Stimulated activated CD8-positive, alpha-beta memory T cell treated with anti-CD3 and anti-CD28 coated beads, Interleukin-12 subunit alpha, Interleukin-12 subunit beta, amount 100 ng/mL, for 1 hour (primary cell): ENCODE results near the gene NOVA2.

Experiments used
- DNase-seq: peaks from one replicate; pipeline ENCODE4 v3.0.0-alpha.2; 2020; ENCODE audit warnings: low read depth

The NOVA2 gene

DNA sequence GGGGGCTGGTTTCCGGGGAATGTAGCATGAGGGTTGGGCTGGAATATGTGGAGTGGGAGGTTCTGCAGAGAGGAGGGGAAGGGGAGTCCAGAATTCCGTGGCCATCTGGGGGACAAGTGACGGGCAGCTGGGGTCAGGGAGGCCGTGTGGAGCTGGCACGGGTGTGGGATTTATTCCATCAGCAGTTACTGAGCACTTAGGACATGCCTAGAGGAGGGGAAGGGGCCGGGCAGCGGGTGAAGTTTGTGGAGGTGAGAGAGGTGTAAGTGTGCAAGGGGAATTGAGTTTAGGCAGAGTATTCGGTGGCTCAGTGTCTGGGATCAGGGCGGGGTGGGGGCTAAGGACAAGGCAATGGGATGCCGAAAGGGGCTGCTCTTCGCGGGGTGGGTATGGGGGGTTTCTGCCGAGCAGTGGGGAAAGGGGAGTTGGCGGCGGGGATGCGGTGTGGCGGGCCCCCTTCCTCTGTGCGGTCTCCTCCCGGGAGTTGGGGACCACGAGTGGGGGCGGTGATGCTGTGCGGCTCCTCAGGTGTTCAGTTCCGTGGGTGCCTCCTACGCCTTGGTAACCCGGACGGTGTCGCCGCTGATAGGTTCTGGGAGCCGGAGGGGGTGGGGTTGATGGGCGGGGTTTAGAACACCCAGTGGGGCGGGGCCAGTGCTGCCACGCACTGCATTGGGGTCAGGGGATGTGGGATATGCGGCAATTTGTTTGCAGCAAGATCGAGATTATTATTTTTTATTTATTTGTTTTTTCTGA, 27.0 kb upstream of the NOVA2 start:
- peak; percentile 62 for DNase-seq

DNA sequence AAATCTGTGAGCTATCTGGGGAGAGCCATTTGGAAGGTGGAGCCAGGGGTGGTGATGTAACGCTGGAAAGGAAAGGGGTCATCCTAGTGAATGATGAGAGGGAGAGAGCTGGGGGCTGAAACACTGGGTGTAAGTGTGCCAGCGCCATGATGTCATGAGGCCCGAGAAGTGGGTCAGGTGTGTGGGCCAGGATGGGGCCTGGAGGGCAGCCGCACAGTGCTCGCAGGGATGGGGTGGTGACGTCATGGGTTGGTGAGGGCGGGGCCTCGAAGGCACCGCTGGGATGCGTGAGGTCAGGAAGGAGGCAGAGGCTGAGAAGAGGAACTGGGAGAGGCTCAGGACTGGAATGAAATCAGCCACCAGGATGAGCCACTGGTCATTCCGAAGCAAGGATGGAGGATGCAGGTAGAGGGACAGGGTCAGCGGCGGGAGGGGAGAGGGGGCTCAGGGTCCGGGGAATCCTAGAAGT, 26.0 kb upstream of the NOVA2 start:
- no peak for DNase-seq

DNA sequence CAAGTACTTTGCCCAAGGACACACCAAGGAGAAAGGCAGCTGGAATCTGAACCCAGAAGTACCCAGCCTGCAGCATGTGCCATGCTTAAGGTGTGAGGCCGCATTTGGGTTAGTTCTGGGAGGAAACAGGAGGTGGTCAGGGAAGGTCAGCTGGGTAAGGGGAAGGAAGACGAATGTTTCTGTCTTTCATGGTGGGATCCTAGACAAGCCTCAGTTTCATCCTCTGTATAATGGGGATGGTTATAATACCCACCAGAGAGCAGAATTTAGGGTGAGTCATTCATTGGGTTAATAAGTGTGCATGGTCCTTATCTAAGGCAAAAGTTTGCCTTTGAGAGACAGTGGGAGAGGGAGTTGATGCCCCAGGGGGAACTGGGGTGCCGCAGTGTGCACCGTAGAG, 25.2 kb upstream of the NOVA2 start:
- no peak for DNase-seq

DNA sequence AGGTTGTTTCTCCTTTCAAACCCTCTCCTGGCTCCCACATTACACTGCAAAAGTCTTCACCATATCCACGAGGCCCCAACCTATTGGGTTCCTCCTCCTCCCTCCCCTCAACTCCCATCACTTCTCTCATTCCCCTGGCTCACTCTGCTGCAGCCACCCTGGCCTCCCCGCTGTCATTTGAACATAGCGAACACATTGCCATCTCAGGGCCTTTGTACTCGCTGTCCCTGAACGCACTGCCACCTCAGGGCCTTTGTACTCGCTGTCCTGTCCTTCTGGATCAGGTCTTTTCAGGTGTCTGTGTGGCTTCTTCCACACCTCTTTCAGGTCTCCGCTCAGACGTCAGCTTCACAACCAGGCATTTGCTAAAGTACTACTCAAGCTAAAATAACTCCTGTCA, 23.3 kb upstream of the NOVA2 start:
- no peak for DNase-seq

DNA sequence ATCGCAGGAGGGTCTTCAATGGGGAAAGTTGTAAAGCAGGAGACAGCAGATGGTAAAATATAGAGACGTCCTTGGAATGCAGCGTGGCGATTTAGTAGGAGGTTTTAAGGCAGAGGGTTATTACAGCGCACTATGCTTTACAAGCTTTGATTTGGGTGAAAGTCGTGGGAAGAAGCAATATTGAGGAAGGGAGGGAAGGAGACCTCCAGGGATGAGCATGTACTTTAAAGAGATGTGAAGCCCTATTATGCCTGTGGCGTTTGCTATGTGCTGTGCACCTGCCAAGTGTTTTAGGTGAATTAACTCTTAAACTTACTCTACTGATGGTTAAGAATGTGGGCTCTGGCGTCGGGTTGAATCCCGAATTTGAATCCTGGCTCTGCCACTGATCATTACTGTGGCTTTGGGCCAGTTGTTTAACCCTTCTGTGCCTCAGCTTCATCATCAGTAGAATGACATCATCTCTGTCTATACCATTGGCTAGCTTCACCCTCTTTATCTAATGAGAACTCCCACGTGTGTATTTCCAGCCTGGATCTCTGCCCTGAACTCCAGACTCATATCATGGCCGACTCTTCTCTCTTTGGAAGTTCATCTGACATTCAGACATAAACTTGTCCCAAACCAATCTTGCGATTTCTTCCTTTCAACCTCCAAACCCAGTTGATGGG, 22.2 kb upstream of the NOVA2 start:
- no peak for DNase-seq

DNA sequence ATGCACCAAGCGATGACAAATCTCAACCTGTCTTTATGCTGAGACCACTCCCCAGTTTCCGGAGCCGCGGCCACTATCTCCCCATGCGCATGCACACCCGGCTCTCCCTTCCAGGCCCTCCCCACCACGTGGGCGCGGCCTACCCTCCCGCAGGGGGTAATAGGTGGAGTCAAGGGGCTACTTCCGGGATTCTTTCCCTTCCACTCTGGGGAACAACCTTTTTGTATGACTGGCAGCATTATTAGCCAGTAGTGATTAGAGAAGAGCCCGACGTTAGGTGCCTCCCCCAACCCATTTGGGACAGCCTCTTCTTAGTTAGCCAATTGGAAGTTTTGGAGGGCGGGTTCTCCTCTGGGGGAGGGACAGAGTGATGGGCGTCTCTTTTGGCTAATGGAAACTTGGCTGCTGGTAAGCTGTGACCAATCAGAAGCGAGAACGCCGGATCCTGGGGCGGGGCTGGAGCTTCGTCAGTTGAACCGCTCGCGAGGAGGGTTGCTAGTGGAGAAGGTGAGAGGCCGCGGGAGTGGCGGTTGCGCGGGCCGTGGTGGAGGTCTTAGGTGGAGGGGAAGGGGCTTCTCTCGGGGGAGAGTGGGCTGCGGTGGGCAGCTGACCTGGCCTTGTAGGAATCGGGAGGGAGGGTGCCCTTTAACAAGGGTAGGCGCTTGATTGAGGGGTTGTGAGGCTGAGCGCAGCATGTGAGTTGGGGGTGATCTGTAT, 21.5 kb upstream of the NOVA2 start, which contains the start of gene CCDC61:
Gene CCDC61 (plus strand): TSS at position 470 of the 717 bp plus-strand sequence. CDS start 7,552 bp downstream, outside the sequence.
- DNase-seq: peak; percentile 94

DNA sequence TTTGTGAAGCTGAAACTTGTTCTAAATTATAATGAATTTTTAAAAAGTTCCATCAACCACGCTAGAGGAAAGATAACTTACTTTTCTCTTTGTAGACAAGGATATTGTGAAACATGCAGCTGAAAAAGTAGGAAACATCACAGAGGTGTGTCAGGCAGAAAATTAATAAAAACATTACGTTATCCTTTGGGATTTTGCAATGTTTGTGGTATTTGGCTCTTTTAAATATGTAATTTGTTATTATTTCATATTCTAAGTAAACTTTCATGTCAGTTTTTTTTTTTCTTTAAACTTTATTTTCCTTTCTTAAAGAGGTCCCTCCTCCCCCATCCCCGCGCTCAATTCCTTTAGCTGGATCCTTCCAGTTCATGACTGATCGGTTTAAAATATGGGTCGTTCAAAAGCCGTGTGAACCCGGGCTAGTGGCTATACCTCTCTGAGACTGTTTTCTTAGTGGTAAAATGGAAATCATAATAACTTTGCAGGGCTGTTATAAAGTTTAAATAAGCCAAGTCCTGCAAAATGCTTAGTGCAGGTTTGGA, 20.9 kb upstream of the NOVA2 start:
- DNase-seq: no peak

DNA sequence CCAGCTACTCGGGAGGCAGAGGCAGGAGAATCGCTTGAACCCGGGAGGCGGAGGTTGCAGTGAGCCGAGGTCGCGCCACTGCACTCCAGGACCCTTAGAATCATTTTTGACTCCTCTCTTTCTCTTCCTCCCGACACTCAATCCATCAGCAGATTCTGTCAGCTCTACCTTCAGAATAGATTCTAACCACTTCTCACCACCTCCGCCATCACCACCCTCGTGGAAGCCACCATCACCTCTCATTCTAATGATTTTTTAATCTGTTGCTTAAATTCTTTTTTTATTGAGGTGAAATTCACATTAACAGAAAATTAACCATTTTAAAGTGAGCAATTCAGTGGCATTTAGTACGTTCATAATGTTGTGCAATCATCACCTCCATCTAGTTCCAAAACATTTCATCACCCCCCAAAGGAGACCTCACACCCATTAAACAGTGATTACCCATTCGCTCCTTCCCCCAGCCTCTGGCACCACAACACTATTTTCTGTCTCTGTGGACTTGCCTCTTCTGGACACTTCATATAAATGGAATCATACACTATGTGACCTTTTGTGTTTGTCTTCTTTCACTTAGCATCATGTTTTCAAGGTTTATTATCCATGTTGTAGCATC, 16.6 kb upstream of the NOVA2 start:
- DNase-seq: no peak

DNA sequence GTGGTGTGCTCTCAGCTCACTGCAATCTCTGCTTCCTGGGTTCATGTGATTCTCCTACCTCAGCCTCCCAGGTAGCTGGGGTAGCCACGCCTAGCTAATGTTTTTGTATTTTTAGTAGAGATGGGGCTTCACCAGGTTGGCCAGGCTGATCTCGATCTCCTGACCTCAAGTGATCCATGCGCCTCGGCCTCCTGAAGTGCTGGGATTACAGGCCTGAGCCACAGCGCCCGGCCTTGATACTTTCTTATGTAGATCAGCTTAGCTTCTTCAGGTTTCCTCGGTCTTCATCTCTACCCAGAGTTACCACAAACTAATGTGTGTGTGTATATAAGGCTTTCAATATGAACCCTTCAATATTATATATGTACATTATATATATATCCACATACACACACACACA, 11.7 kb upstream of the NOVA2 start:
- no peak for DNase-seq

DNA sequence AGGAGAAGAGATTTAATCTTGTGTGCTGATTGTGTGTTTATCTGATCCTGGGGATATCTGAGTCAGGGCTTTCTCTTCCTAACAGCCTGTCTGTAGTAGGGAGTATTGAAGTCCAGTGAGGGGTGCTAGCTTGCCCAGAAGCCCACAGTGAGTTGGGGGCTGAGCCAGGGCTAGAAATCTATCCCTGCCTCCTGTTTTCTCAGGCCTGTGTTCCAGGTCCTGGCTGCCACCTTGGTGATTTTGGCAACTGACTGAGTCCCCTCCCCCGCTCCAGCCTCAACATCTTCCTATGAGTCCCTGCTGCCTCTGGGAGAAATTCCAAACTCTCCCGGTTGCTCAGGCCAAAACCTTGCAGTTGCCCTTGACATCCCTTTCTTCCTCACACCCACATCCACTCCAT, 7.7 kb upstream of the NOVA2 start:
- DNase-seq: no peak

DNA sequence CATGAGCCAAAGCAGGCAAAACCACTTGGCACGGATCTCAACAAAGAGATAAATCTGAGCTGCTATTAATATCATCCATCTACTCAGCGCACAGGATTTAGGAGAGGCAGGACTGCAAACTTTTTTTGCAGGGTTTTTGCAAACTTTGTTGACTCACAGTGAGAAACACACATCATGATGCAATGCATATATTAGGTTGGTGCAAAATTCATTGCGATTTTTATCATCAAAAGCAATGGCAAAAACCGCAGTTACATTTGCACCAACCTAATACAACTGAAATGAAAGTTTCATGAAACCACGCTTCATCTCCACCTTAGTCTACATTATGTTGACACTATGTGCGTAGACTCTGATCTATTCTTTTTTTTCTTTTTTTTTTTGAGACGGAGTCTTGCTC, 4.5 kb upstream of the NOVA2 start:
- DNase-seq: no peak

DNA sequence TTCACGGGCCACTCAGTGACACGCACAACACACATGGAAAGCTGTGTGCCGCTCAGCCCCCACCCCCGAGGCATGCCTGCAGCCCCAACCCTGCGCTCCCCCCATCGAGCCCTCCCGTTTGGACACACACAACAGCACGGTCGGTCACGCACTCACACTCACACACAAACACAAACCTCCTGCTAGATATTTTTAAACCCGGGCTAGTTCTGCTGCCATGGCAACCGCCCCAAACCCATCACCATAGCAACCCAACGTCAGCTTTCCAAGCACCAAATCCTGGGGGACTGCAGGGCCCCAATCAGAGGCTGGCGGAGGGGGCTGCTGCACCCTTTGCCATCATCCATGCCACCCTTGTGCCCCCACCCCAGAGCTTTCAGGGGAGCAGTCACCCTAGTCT, 2.5 kb upstream of the NOVA2 start:
- no peak for DNase-seq

DNA sequence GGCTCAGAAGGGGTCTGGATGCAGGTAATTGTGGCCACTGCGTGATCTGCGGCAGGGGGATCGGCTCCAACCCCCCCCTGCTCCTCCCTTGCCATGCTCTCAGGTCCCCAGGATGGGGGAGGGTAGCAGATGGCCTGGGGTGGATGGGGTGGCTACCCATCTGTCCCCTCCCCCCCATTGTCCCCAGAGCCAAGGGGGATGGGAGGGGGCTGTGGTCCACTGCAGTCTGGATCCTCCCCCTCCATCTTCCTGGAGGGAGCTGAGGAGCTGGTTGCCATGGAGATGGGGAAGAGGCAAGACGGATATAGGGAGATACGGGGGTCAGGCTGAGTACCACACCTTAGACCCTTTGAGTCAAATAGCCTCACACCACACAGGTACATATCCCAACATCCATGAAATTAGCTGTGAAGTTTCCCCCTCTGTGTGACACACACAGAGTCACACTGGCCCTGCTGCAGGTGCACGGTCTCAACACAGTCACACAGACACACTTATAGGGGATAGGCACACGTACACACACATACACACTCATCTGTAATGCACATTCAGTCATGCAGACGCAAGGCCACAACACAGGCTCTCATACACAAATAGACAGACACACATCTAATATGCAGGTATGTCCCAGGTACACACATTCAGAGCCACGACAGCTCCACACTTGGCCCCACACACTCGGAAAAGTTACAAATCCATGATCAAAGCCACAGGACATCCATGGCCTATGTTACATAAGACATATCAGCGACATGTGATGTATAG, 1.8 kb upstream of the NOVA2 start:
- no peak for DNase-seq

DNA sequence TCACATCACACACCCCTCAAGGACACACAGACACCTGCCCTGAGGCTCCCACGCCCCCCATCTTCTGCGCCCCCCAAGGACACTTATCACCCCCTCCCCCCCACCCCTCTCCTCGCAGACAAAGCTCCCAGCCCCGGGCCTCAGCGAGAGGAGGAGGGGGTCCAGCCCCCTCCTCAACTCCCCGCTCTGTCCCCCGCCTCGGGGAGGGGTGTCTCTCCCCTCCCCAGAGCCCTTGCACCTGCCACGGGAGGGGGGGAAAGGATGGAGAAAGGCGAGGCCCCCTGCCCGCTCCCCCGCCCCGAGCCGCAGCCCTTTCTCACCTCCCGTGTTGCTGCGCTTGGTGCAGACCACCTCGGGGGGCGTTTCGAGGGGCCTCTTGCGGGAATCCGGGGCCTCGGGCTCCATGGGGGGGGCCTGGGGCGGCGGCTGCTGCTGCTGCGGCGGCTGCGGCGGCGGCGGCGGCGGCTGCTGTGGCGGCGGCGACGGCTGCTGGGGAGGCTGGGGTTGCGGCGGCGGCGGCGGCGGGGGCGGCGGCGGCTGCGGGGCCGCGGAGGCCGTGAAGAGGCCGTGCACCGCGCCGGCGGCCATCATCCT, 621 bp downstream of the NOVA2 start:
- DNase-seq: no peak

DNA sequence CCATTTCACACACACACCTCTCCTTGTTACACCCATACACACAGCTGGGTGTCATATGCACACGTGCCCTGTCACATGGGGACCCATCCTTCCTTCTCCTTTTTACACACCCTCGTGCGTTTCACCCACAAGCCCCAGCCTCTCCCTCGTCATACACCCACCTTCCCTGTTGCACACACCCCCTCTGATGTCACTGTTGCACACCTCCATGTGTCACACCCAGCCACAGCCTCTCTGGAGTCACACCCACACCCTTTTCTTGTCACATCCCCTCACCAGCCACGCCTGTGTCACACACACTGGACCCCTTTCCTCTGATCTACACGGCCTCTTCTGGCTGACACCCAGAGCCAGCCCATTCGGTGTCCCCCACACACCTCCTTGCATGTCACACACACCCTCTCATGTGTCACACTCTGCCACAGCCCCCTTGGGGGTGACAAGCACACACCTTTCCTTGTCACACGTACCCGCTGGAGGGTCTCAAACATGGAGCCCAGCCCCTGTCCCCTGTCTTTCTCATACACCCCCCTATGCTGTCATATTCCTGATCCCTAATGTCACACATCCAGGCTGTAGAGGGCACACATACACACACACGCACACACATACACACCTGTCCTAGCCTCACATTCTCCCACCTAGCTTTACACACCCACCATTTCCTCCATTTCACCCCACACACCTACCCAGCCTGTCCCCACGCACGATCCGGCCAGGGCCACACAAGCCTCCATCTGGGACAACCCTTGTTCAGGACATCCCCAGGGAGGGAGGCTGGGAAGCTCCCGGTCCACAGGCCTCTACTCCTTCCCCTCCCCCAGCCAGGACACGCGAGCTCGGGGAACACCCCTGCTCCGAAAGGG, 1.4 kb downstream of the NOVA2 start:
- DNase-seq: no peak

DNA sequence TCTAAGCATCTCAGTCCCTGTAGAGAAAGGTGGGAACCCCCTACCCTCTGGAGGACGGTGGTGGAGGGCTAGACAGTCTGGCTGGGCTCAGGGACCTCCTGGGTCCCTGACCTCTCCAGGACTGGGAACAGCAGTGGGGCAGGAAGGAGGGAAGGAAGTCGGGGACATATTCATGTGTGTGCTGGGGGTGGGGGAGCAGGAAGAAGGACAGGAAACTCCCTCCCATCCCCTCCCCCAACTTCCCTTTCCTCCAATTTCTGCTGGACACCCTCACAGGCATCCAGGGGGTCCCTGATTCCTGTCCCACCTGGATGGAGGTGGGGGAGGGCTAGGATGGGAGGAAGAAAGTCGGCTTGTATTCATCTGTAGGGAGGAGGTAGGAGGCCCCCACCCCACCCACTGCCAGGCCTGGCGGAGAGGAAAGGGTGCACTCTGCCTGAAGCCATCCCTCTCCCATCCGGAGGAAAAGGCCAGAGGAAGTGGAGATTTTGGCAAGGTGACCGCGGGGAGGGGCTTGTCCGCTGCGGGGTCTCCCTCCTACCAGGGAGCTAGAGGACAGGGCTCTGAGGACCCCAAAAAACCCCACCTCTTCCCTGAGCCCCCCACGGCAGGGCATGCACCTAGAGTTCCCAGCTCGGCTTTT, 2.3 kb downstream of the NOVA2 start:
- DNase-seq: no peak

DNA sequence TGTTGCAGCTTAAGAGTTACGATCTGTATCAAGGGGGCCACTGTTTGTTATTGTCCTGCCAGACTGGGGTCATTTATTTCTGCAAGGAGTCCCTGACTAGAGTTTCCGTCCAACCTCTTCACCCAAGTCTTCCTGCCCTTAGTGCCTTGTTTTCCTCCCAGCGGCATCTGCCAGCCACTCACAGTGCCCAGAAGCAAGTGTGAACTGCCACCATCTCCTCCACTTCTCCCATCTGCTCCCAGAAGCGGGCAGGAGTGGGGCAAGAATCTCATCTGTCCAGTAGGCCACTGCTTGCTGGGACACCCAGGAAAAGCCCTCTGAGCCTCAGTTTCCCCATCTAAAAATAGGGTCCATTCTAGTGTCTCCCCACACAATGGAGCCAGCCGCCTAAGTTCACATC, 4.0 kb downstream of the NOVA2 start:
- no peak for DNase-seq

DNA sequence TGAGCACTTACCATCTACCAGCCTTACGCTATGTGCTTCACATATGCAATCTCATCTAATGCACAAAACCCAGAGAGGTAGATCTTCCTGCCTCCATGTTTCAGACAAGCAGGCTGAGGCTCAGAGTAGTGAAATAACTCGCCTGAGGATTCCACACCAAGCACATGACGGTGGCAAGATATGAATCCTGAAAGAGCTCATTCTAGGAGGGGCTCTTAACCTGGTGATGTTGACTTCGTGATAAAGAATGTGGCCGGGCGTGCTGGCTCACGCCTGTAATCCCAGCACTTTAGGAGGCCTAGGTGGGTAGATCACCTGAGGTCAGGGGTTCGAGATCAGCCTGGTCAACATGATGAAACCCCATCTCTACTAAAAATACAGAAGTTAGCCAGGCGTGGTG, 5.0 kb downstream of the NOVA2 start:
- DNase-seq: no peak

DNA sequence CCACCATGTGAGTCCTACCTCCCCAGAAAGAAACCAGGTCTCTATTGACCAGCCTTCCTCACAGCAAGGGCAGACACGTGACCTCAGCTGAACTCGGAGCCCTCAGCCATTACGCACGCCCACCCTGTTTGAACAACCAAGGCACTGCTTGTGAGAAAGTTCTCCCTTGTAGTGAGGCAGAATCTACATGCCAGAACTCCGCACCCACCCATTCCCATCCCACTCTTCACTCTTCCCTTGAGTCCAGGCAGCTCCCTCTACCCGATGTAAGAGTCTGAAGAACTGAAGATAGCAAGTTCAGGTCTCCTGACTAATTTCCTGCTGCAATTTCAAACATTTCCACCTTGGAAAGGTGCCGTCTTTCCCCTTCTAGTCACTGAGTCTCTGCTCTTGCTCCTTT, 6.4 kb downstream of the NOVA2 start:
- DNase-seq: no peak

DNA sequence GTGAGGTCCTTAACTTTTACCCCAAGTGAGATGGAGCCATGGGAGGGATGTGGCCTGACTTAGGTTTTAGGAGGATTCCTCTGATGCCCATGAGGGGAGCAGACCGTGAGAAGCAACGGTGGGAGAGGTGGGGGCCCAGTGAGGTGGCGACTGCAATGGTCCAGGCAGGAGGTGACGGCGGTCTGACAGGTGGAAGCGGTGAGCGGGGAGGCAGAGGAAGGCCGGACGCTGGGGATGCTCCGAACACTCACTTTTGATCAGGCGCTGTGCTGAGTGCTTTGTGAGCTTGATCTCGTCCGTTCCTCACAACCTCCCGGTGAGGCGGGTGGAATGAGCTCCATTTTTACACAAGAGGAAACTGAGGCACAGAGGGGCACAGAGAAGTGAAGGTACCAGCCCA, 11.6 kb downstream of the NOVA2 start:
- no peak for DNase-seq
